Islet of Langerhans (tissue), 1 donor: ENCODE measurements around the gene MTMR12.
"Not testable (repeated sequence)": the region's sequence is repeated elsewhere in the genome, so short reads cannot be mapped to it uniquely, and the experiment has no call there.

Experiments used
- FAIRE-seq: peaks from one replicate; lab custom pipeline; 2011; peaks lifted over from hg19 to GRCh38; lab: Jason Lieb, UNC

Gene MTMR12

DNA sequence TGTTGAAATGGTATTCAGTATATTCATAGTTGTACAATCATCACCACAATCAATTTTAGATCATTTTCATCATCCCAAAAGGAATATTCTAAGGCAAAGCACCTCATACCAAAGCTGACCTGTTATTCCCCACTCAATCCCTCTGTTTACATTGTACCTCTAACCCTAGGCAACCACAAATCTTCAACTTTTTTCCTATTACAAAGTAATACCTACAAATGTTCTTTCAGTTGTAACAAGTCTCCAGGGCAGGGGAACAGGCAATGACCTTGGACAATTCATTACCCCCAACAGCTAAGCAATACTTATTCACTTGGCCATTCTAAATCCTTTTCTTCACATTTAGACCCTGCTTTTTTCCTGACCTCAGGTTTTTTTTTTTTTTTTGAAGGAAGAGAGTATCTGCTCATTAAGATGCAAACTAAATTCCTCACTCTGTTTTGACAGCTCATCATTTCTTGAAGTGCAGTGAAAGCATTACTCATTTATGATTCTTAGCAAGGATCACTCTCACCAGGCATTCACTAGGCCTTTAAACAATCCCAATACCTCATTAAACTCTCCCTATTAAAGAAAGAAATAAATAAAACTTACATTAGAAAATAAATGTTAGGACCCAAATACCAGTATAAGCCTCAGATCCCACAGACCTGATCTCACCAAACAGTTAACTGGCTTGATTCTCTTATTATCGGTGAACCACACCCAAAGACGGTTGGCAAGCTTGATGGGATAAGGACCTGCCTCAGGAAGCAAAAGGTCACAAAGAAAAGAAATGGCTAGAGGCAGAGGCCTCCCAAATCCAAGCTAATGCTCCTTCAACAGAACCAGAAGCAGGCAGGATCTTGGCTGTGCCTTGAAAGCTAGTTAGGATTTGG, 15.3 kb downstream of the MTMR12 start:
- FAIRE-seq, result no peak

GRCh38 chr5:32295966-32296772, 16.6 kb downstream of the MTMR12 start:
- not testable (repeated sequence) for FAIRE-seq

GRCh38 chr5:32291591-32291990, 21.1 kb downstream of the MTMR12 start:
- FAIRE-seq, result no peak

DNA sequence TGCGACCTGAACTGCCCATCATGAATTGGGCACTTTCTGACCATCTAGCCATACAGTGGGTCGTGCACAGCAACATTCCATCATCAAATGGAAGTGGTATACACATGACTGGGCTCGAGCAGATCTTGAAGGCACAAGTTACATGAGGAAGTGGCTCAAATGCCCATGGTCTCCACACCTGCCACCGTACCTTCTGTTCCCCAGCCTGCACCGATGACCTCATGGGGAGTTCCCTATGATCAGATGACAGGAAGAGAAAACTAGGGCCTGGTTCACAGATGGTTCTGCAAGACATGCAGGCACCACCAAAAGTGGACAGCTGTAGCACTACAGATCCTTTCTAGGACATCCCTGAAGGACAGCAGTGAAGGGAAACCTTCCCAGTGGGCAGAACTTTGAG, 21.8 kb downstream of the MTMR12 start:
- FAIRE-seq, result no peak

- not testable (repeated sequence) for FAIRE-seq
Measured at GRCh38 chr5:32290501-32290900, 22.2 kb downstream of the MTMR12 start.

- not testable (repeated sequence) for FAIRE-seq
Measured at GRCh38 chr5:32289986-32290385, 22.8 kb downstream of the MTMR12 start.

GRCh38 chr5:32288135-32288534, 24.6 kb downstream of the MTMR12 start:
- FAIRE-seq, result not testable (repeated sequence)

DNA sequence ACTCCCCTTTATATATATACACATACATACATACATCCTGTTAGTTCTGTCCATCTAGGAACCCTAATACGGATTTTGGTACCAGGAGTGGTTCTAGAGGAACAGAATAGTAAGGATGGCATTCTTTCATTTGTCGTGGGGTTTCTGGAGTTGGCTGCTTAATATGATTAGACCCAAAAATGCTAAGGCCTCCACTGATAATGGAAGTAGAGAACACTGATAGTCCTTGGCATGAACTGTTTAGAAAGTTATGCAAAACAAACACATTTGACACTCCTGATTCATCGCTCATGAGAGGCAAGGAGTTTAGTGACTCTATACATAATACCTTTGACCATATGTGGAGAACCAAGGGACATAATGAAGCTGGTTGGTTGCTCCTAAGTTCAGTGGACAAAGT, 25.2 kb downstream of the MTMR12 start:
- not testable (repeated sequence) for FAIRE-seq

- no peak for FAIRE-seq
Measured at GRCh38 chr5:32285510-32286138, 27.1 kb downstream of the MTMR12 start.

DNA sequence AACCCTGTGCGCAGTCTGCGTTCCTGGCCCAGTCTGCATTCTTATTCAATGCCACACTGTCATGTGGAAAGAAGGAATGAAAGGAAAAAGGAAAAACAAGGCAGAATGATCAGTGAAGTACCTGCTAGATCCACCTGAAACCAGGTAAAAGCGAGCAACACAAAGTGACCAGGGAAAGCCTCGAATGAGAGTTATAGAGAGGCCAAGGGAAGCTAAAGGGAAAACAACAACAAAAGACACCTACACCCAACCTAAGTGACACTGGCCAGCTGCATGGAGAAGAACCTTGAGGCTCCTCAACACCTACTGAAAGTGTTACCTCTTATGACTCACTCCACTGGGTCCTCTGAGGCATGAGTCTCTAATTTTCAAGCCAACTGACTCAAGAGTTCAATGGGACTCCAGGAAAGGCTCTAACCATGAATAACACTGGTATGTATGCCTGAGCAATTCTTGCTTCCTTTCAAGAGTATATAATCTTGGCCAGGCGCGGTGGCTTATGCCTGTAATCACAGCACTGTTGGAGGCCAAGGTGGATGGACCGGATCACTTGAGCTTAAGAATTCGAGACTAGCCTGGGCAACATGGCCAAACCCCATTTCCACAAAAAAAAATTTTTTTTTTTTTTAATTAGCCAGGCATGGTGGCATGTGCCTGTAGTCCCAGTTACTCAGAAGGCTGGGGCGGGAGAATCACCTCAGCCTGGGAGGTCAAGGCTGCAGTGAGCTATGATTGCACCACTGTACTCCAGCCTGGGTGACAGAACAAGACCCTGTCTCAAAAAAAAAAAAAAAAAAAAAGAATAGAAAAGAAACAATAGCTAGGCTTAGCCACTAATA, 29.0 kb downstream of the MTMR12 start:
- FAIRE-seq, result no peak

DNA sequence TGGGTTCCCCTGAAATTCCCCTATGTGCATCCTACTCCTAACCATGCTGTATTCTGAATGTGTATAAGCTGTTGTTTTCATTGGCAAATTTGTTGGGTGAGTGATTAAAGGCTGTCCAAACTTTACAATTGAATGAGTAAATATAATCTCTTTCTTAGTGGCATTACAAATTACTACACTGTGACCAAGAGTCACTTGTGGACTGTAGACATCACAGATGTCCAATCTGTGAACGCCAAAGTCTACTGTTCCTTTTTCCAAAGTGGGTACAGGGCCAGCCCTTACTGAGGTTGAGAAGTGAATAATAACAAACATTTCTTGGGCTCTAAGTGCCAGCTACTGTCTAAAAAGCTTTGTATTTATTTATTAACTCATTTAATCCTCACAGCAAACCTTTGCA, 29.7 kb downstream of the MTMR12 start:
- no peak for FAIRE-seq

DNA sequence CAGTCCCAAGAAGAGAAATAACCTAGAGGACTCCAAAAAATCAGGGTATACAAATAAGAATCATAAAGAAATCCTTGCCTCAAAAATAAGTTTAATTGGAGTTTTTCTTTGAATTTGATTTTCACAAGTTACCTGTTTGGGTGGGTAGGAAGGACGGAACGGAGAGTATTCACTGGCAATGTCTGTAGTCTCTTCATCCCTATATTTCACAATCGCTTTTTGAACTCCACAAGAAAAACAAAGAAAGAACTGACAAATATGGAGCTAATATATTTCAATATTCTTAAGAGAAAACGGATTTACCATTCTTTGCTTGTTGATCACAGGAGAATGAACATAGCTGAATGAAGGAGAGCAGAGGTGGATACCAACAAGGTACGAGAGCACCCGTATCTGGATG, 30.1 kb downstream of the MTMR12 start:
- FAIRE-seq, result no peak

DNA sequence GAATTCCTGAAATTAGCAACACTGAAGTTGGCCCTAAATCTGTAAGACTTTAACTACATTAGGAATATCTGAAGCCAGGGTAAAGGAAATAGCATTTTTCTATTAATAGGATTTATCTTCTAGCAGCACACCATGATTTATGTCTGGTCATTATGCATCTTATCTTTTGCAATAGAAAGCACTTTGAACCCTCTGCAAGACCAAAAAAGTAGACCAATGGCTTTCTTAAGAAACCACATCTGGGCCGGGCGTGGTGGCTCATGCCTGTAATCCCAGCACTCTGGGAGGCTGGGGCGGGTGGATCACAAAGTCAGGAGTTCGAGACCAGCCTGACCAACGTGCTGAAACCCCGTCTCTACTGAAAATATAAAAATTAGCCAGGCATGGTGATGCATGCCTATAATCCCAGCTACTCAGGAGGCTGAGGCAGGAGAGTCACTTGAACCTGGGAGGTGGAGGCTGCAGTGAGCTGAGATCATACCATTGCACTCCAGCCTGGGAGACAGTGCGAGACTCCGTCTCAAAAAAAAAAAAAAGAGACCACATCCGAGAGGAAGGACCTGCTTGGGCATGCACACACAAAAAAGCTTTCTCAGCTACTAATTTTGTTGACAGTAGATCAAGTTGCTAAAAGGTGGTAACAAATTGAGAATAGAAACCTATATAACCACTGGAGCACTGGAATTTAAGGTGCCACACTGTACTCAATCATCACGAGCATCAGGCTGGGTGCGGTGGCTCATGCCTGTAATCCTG, 31.2 kb downstream of the MTMR12 start:
- not testable (repeated sequence) for FAIRE-seq

- no peak for FAIRE-seq
Measured at GRCh38 chr5:32280656-32281081, 32.1 kb downstream of the MTMR12 start.

DNA sequence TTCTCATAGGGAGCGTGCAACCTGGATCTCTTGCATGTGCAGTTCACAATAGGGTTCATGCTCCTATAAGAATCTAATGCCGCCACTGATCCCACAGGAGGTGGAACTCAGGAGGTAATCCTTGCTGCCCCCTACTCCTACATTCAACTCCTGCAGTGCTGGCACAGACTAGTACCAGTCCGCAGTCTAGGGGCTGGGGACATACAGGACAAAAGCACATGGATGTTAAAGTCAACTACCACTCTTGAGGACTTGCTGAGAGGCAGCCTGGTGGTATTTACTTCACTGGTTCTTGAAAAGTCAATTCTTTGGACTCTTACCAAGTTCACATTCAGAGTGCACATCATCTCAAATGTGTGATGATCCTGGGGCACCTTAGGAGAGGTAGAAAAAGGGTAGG, 33.0 kb downstream of the MTMR12 start:
- FAIRE-seq, result no peak

DNA sequence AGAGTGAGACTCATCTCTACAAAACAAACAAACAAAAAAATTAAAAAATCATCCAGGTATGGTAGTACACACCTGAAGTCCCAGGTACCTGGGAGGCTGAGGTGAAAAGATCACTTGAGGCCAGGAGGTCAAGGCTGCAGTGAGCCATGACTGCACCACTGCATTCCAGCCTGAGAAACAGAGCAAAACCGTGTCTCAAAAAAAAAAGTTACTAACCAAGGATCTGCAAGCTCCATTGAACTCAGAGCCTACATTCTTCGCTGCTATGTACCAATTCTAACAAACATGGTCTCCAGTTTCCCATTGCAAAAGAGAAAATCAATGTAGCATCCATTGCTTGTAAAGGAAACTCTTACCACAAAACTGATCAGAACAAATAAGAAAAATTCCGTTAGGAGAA, 33.5 kb downstream of the MTMR12 start:
- no peak for FAIRE-seq

GRCh38 chr5:32278406-32278805, 34.3 kb downstream of the MTMR12 start:
- FAIRE-seq, result no peak

DNA sequence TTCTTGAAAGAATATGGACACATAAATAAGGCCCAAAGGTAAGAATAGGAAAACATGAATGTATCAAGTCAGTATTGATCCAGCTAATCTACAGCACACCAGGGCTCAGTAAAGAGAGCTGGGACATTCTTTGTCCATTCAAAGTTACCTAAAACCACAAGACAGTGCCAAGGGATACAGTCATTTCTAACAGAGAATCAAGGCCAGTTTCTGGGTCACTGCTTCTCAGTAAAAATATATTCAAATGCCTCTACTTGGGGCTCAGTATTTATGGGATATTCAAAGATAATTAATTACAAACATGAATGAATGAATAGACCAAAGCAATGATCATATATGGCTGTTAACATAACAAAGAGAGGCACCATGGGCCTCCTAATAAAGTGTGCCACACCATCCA, 34.9 kb downstream of the MTMR12 start:
- no peak for FAIRE-seq

GRCh38 chr5:32276173-32276853, 36.4 kb downstream of the MTMR12 start:
- FAIRE-seq, result peak; percentile 92

- FAIRE-seq, result no peak
Measured at GRCh38 chr5:32275396-32275741, 37.4 kb downstream of the MTMR12 start.
